ENCODE measurements around the gene CD36. TPM values are rescaled to one million over a fixed set of nuclear protein-coding genes. Genes with fewer than 3 reads are reported as not detected.

Gene CD36
- total RNA-seq, 1 experiment from 2014 or later, result 0.46 TPM

- no peaks in the 10 kb centered on the region for H3K4me1 ChIP-seq (ENCODE audit: control insufficient read depth, insufficient read depth, low read length)
- no peaks in the 10 kb centered on the region for H3K9me3 ChIP-seq (ENCODE audit: control insufficient read depth, insufficient read depth, low read depth, low read length)
- BruUV-seq (replicated peaks), result no TSS peak
- H3K36me3 ChIP-seq (ENCODE audit: control insufficient read depth, insufficient read depth, low read length), result no peaks in the 10 kb centered on the region
- no peak for DNase-seq (ENCODE audit: low read depth, low spot score)
- no peak overlapping the region for H3K27ac ChIP-seq (ENCODE audit: low read length)
- ChIA-PET POLR2A (no interaction called here), CTCF (no interaction called here)
- no peak for TF ChIP-seq SIN3A (IDR thresholded peaks at IDR 0.05; ENCODE audit: borderline replicate concordance, insufficient read depth, low read depth, low read length)
- no peak for TF ChIP-seq REST (IDR thresholded peaks at IDR 0.05; ENCODE audit: insufficient read depth in 1 of 2, low read depth in 2 of 2, low read length in 1 of 2)
- TF ChIP-seq TCF7L2 (IDR thresholded peaks at IDR 0.05; ENCODE audit: low read depth, low read length), result no peak
- TF ChIP-seq POLR2AphosphoS5 (IDR thresholded peaks at IDR 0.05; ENCODE audit: low read depth, low read length), result no peak
- TF ChIP-seq, protein P1, sequence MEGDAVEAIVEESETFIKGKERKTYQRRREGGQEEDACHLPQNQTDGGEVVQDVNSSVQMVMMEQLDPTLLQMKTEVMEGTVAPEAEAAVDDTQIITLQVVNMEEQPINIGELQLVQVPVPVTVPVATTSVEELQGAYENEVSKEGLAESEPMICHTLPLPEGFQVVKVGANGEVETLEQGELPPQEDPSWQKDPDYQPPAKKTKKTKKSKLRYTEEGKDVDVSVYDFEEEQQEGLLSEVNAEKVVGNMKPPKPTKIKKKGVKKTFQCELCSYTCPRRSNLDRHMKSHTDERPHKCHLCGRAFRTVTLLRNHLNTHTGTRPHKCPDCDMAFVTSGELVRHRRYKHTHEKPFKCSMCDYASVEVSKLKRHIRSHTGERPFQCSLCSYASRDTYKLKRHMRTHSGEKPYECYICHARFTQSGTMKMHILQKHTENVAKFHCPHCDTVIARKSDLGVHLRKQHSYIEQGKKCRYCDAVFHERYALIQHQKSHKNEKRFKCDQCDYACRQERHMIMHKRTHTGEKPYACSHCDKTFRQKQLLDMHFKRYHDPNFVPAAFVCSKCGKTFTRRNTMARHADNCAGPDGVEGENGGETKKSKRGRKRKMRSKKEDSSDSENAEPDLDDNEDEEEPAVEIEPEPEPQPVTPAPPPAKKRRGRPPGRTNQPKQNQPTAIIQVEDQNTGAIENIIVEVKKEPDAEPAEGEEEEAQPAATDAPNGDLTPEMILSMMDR (IDR thresholded peaks at IDR 0.05), result no peak
- ATAC-seq, result no peak
- intact Hi-C loops (cut with micrococcal nuclease; ENCODE audit: unreplicated experiment), result no loop called here
- H3K27me3 ChIP-seq (ENCODE audit: control insufficient read depth, insufficient read depth, low read length), result no peaks in the 10 kb centered on the region
- in situ Hi-C loops (cut with HindIII; ENCODE audit: low pct_unique_long_range_greater_than_20kb, low sequenced_read_pairs), result no loop called here
- no peak overlapping the region for H3K4me3 ChIP-seq (ENCODE audit: low read depth in 2 of 2, low read length in 2 of 2)
These were observed 38.0 kb downstream of the CD36 start for GRCh38 chr7:80676404-80676803.

DNA sequence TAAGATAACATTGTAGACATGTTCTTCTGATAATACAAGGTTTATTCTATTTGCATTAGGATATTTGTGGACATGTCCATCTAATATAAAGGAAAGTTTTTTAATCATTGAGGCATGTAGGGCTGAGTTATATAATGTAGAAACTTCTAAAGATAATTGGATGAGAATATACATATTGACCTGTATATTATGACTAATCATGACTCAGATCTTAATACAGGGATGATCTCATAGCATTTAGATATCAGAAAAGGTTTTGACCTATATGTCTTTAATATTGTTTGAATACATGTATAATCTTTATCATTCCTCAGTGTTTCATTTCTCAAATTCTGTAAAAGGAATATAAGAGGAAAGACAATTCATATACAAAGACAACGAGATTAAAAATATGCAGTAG, 39.2 kb downstream of the CD36 start:
- no peak overlapping the region for H3K4me3 ChIP-seq (ENCODE audit: low read depth in 2 of 2, low read length in 2 of 2)
- TF ChIP-seq POLR2AphosphoS5 (IDR thresholded peaks at IDR 0.05; ENCODE audit: low read depth, low read length), result no peak
- TF ChIP-seq, protein P1 (IDR thresholded peaks at IDR 0.05), result no peak
- no peak for TF ChIP-seq TCF7L2 (IDR thresholded peaks at IDR 0.05; ENCODE audit: low read depth, low read length)
- TF ChIP-seq REST (IDR thresholded peaks at IDR 0.05; ENCODE audit: insufficient read depth in 1 of 2, low read depth in 2 of 2, low read length in 1 of 2), result no peak
- no peak for TF ChIP-seq SIN3A (IDR thresholded peaks at IDR 0.05; ENCODE audit: borderline replicate concordance, insufficient read depth, low read depth, low read length)
- intact Hi-C loops (cut with micrococcal nuclease; ENCODE audit: unreplicated experiment) (no loop called here), in situ Hi-C loops (cut with HindIII; ENCODE audit: low pct_unique_long_range_greater_than_20kb, low sequenced_read_pairs) (no loop called here)
- no peak overlapping the region for H3K27ac ChIP-seq (ENCODE audit: low read length)
- H3K9me3 ChIP-seq (ENCODE audit: control insufficient read depth, insufficient read depth, low read depth, low read length), result no peaks in the 10 kb centered on the region
- ChIA-PET CTCF (no interaction called here), POLR2A (no interaction called here)
- H3K27me3 ChIP-seq (ENCODE audit: control insufficient read depth, insufficient read depth, low read length), result no peaks in the 10 kb centered on the region
- no peak for DNase-seq (ENCODE audit: low read depth, low spot score)
- H3K36me3 ChIP-seq (ENCODE audit: control insufficient read depth, insufficient read depth, low read length), result no peaks in the 10 kb centered on the region
- ATAC-seq, result no peak
- no TSS peak for BruUV-seq (replicated peaks)
- no peaks in the 10 kb centered on the region for H3K4me1 ChIP-seq (ENCODE audit: control insufficient read depth, insufficient read depth, low read length)

Measured in Panc1 (cell line).